Motor neuron (in vitro differentiated cells): ENCODE measurements around the gene CAMK2N1. TPM values are rescaled to one million over a fixed set of nuclear protein-coding genes. Genes with fewer than 3 reads are reported as not detected.

Source experiments
- ATAC-seq, 8 experiments: fragments of 200-7000 bp; cut with Tn5 transposase; replicated peaks in 6 of 8; 2 replicates each; pipeline ENCODE4 v1.8.0; 2021; ENCODE audit warnings: mild to moderate bottlenecking in 8 of 8, moderate library complexity in 8 of 8
- H3K27ac ChIP-seq, 2 donors: fragments of 250-450 bp; sonication (Bioruptor Pico); 2 replicates each; pipeline ENCODE4 v1.9.0; 2021; ENCODE audit warnings: antibody characterized with exemption in 2 of 2, mild to moderate bottlenecking in 2 of 2, moderate library complexity in 1 of 2
- H3K4me1 ChIP-seq, 2 donors: fragments of 250-450 bp; sonication (Bioruptor Pico); replicated peaks in 1 of 2; 2 replicates each; pipeline ENCODE4 v1.6.1; 2021; ENCODE audit warnings: antibody characterized with exemption in 2 of 2, mild to moderate bottlenecking in 2 of 2, moderate library complexity in 1 of 2
- H3K4me3 ChIP-seq, 5 donors: fragments of 250-450 bp; sonication (Bioruptor Pico); 2 replicates each; pipeline ENCODE4 v1.9.0; 2021; ENCODE audit warnings: antibody characterized with exemption in 5 of 5, mild to moderate bottlenecking in 5 of 5, moderate library complexity in 4 of 5
- WGBS, 10 experiments: fragments of 450-650 bp; shearing (Covaris generic); methylation state at CpG; one replicate each; pipeline ENCODE4 v1.0.0; 2022; 5-methylcytosine and 5-hydroxymethylcytosine counted together
- in situ Hi-C, 9 experiments: fragments of 400-800 bp; cut with MboI; loops; one replicate each; pipeline ENCODE4 v1.15.0; 2021; ENCODE audit warnings: low sequenced_read_pairs in 9 of 9, low pct_unique_long_range_greater_than_20kb in 2 of 9; ENCODE audit not compliant: unreplicated experiment in 9 of 9
- total RNA-seq, 8 experiments: library from RNA; unstranded; fragments of 300-600 nt; gene quantifications; 2 replicates each; pipeline versions ENCODE4 v1.2.3 to v1.2.4, GENCODE V29; 2022

CAMK2N1 gene
- total RNA-seq, 8 experiments from 2014 or later = 2.9 to 120 (median 61.0) TPM

GRCh38 chr1:20449735-20450311 is 36.2 kb downstream of the CAMK2N1 start:
- ATAC-seq = peak in 3 of 8 experiments; percentile 64 to 87 (median 78)
- H3K27ac ChIP-seq = no peak overlapping the region
- 45 to 100% (median 76%) methylated on average over 1 to 4 of the region's 4 CpGs for WGBS, 10 experiments
- in situ Hi-C loops = no loop called here
- no peak overlapping the region for H3K4me3 ChIP-seq
- peaks cover 15 to 17% of the 10 kb centered on the region in 2 donors for H3K4me1 ChIP-seq

DNA sequence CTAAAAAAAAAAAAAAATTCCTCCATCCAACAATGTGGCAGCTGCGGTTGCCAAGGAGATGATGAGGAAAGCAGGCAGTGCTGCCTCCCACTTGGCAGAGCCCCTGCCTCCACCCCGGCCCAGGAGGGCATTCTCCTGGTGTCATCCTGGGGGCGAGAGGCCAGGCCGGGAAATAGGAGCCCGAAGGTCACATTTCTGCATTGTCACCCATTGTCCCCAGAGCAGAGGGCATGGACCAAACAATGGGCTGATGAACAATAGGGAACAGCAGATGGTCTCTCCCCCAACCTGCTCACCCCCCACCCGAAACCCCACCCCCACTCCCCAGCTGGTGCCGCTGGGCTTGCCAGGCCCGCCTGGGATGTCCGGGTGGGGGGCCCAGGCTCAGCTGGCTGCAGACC is 37.3 kb downstream of the CAMK2N1 start:
- ATAC-seq = peak in 5 of 8 experiments; percentile 80 to 87 (median 84)
- 0 to 60% (median 12%) methylated on average over 1 to 7 of the region's 9 CpGs; no CpG with 5 or more reads in 4 of the 10 experiments for WGBS, 10 experiments
- in situ Hi-C loops = no loop called here
- H3K4me1 ChIP-seq = peaks cover 24 to 26% of the 10 kb centered on the region in 2 donors
- H3K27ac ChIP-seq = peak overlapping the region; percentile 39 to 40
- no peak overlapping the region for H3K4me3 ChIP-seq

- 77 to 100% (median 95%) methylated on average over 1 to 7 of the region's 7 CpGs; no CpG with 5 or more reads in 1 of the 10 experiments for WGBS, 10 experiments
- H3K4me3 ChIP-seq = no peak overlapping the region
- in situ Hi-C loops = no loop called here
- peak overlapping the region; percentile 39 to 40 for H3K27ac ChIP-seq
- peaks cover 31 to 32% of the 10 kb centered on the region in 2 donors for H3K4me1 ChIP-seq
- no peak for ATAC-seq
Observed at GRCh38 chr1:20447794-20448193, 38.2 kb downstream of the CAMK2N1 start.

DNA sequence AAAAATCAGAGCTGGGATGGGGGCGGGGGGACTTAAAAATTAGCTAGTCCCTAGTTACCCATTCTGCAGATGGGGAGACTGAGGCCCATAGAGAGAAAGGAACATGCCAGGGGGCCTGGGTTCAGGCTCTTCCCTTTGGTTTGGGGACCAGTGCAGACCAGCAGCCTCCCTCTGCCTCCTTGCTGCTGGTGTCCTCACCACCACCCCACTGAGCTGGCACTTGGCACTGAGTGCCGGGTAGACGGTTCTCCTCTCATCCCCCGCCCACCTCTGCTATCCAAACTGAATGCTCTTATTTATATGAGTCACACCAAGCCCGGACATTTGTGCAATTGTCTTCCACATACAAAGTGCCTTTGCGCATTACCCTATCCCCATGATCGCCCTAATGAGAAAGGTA is 39.2 kb downstream of the CAMK2N1 start:
- ATAC-seq = no peak
- peaks cover 31 to 33% of the 10 kb centered on the region in 2 donors for H3K4me1 ChIP-seq
- H3K4me3 ChIP-seq = no peak overlapping the region
- 40 to 100% (median 92%) methylated on average over 1 to 6 of the region's 7 CpGs; no CpG with 5 or more reads in 4 of the 10 experiments for WGBS, 10 experiments
- H3K27ac ChIP-seq = no peak overlapping the region
- in situ Hi-C loops = no loop called here

GRCh38 chr1:20445956-20446355 is 40.1 kb downstream of the CAMK2N1 start:
- no peak overlapping the region for H3K4me3 ChIP-seq
- in situ Hi-C loops = no loop called here
- WGBS, 10 experiments = 31 to 100% (median 85%) methylated on average over 1 to 6 of the region's 6 CpGs; no CpG with 5 or more reads in 3 of the 10 experiments
- no peak overlapping the region for H3K27ac ChIP-seq
- H3K4me1 ChIP-seq = peaks cover 31 to 33% of the 10 kb centered on the region in 2 donors
- no peak for ATAC-seq

- 20 to 100% (median 79%) methylated on average over 1 to 8 of the region's 11 CpGs; no CpG with 5 or more reads in 2 of the 10 experiments for WGBS, 10 experiments
- no peak overlapping the region for H3K4me3 ChIP-seq
- H3K27ac ChIP-seq = peak overlapping the region in 1 of 2 donors; percentile 14
- peaks cover 28 to 30% of the 10 kb centered on the region in 2 donors for H3K4me1 ChIP-seq
- ATAC-seq = peak in 6 of 8 experiments; percentile 1 to 85 (median 51)
- in situ Hi-C loops = no loop called here
Observed at GRCh38 chr1:20443703-20444586, 42.1 kb downstream of the CAMK2N1 start.

DNA sequence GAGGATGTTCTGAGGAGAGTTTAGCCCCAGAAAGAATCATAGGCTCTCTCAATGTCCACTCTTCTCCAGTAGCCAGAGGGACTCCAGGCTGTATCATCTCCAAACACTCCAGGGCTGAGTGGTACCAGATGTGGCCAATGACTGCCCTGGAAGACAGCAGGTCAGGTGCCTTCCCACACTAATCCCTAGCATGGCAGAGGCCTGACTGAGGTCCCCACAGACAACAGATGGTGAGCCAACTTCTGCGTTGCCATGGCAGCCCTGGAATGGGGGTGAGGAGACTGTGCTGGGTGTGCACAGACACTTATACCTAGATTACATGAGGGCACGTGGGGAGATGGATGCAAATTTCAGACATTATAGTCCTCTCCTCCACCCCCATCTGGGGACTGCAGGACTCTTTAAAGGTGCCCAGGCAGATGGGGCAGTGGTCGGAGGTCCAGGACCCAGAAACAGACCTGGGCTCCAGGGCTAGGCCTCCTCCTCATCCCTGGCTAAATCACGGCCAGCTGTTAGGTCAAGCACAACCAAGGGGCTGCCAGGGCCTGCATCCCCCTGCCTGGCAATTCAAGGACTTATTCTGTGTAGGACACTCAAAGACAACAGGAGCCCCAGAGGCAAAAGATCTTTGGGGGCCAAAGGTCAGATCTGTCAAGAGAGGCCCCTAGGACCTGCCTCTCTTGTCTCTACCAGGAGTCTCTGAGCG is 42.9 kb downstream of the CAMK2N1 start:
- in situ Hi-C loops = no loop called here
- no peak overlapping the region for H3K4me3 ChIP-seq
- peak overlapping the region in 1 of 2 donors; percentile 5 for H3K27ac ChIP-seq
- peak in 7 of 8 experiments; percentile 47 to 74 (median 63) for ATAC-seq
- H3K4me1 ChIP-seq = peaks cover 19 to 21% of the 10 kb centered on the region in 2 donors
- whole genome bisulfite sequencing, 10 experiments = 20 to 100% (median 83%) methylated on average over 1 to 3 of the region's 5 CpGs; no CpG with 5 or more reads in 7 of the 10 experiments

GRCh38 chr1:20440785-20441200 is 45.2 kb downstream of the CAMK2N1 start:
- ATAC-seq = peak; percentile 44 to 88 (median 67)
- WGBS, 10 experiments = 0 to 80% (median 19%) methylated on average over 1 to 5 of the region's 6 CpGs; no CpG with 5 or more reads in 2 of the 10 experiments
- no peak overlapping the region for H3K4me3 ChIP-seq
- H3K4me1 ChIP-seq = peaks cover 16% of the 10 kb centered on the region in 2 donors
- in situ Hi-C loops = no loop called here
- H3K27ac ChIP-seq = no peak overlapping the region

DNA sequence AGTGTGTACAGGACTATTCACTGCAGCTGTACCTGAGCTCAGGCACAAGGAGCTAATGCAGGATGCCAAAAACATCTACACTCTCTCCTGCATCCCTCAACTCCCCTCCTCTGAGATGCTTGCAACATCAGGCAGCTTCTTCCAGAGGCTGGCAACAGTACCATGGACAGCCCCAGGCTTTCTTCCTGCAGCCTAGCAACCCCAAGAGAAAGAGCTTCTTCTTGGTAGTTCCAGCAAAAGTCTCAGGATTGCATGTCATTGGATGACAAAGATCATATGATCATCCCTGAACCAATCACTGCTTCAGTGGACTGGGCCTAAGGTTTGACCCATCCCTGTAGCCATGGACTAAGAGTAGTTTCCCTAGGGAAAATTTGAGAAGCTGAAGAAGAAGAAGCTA is 46.7 kb downstream of the CAMK2N1 start:
- in situ Hi-C loops = no loop called here
- peak in 2 of 8 experiments; percentile 17 to 29 for ATAC-seq
- Histone ChIP-seq H3K4me1 (peaks cover 13 to 14% of the 10 kb centered on the region in 2 donors), H3K4me3 (no peak overlapping the region), H3K27ac (no peak overlapping the region)

GRCh38 chr1:20437640-20438039 is 48.4 kb downstream of the CAMK2N1 start:
- H3K4me1 ChIP-seq = peaks cover under 1 to 5% of the 10 kb centered on the region in 2 donors
- 0 to 100% (median 63%) methylated on average over 1 to 2 of the region's 2 CpGs; no CpG with 5 or more reads in 1 of the 10 experiments for WGBS, 10 experiments
- no peak overlapping the region for H3K27ac ChIP-seq
- no peak for ATAC-seq
- no peak overlapping the region for H3K4me3 ChIP-seq
- in situ Hi-C loops = no loop called here

GRCh38 chr1:20432891-20433290 is 53.1 kb downstream of the CAMK2N1 start:
- Histone ChIP-seq H3K4me3 (no peak overlapping the region), H3K4me1 (peaks cover 22 to 29% of the 10 kb centered on the region in 2 donors), H3K27ac (no peak overlapping the region)
- in situ Hi-C loops = no loop called here
- peak in 4 of 8 experiments; percentile 37 to 76 (median 58) for ATAC-seq
- 14 to 100% (median 61%) methylated on average over 1 to 3 of the region's 4 CpGs; no CpG with 5 or more reads in 2 of the 10 experiments for WGBS, 10 experiments
